Astrocyte (in vitro differentiated cells and primary cell): ENCODE results near the gene PRIMPOL.

Source experiments
- EZH2 ChIP-seq: IDR thresholded peaks from 2 replicates; pipeline ENCODE4 v1.6.1; 2012; ENCODE audit warnings: mild to moderate bottlenecking, low read length, inconsistent platforms; ENCODE audit not compliant: insufficient read depth
- TF ChIP-seq, protein P1 (sequence below): IDR thresholded peaks from 2 replicates; pipeline ENCODE4 v1.5.1; 2011; ENCODE audit warnings: low read depth, mild to moderate bottlenecking, inconsistent platforms, low read length, moderate library complexity; ENCODE audit not compliant: insufficient read depth

DNA sequence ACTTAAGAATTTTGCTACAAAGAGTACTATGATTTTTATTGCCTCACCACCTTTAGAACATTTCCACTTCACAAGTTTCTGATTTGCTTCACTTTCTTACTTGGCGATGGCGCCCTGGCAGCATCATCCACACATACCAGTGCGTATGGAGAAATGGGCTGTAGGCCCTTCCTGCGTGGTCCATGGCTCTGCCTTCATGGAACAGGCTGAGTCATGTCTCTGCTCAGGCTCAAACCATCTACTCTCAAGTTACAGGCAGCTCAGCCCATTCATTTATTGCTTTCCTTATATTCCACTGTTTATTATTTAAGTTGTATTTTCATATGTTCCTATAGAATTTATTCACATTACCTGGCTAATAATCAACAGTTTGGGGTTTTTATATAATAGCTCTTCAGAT is 21.4 kb upstream of the PRIMPOL start:
- TF ChIP-seq, protein P1, sequence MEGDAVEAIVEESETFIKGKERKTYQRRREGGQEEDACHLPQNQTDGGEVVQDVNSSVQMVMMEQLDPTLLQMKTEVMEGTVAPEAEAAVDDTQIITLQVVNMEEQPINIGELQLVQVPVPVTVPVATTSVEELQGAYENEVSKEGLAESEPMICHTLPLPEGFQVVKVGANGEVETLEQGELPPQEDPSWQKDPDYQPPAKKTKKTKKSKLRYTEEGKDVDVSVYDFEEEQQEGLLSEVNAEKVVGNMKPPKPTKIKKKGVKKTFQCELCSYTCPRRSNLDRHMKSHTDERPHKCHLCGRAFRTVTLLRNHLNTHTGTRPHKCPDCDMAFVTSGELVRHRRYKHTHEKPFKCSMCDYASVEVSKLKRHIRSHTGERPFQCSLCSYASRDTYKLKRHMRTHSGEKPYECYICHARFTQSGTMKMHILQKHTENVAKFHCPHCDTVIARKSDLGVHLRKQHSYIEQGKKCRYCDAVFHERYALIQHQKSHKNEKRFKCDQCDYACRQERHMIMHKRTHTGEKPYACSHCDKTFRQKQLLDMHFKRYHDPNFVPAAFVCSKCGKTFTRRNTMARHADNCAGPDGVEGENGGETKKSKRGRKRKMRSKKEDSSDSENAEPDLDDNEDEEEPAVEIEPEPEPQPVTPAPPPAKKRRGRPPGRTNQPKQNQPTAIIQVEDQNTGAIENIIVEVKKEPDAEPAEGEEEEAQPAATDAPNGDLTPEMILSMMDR = no peak
- TF ChIP-seq EZH2 = no peak
